PC-3 (cell line): Measurements from ENCODE around the gene DCANP1. TPM values are rescaled to one million over a fixed set of nuclear protein-coding genes. Genes with fewer than 3 reads are reported as not detected.

ENCODE experiments used
- ATAC-seq: fragments of 200-7000 bp; cut with Tn5 transposase; 2 replicates; pipeline ENCODE4 v1.9.1; 2020; ENCODE audit warnings: mild to moderate bottlenecking, moderate library complexity
- BruUV-seq: library from RNA; stranded (reverse); fragments of 400-500 nt; replicated peaks from 2 replicates; lab custom pipeline; 2021; lab: Mats Ljungman, UMichigan
- CTCF ChIA-PET: fragments of 300-600 bp; sonication (Branson Sonifier 250); formaldehyde crosslinking; loops from one replicate; lab custom pipeline; 2022; ENCODE audit warnings: antibody characterized with exemption; lab: Charles Lee
- POLR2A ChIA-PET: fragments of 300-600 bp; sonication (Branson Sonifier 250); formaldehyde crosslinking; loops from one replicate; lab custom pipeline; 2022; ENCODE audit warnings: antibody characterized with exemption; ENCODE audit not compliant: unreplicated experiment; lab: Charles Lee
- DNase-seq: peaks from one replicate; pipeline ENCODE4 v3.0.0-alpha.2; 2015
- H2AFZ ChIP-seq: fragments of 300-600 bp; sonication (generic); 2 replicates; pipeline ENCODE4 v1.6.0; 2016; ENCODE audit warnings: antibody characterized with exemption, low read length
- H3F3A ChIP-seq: fragments of 300-600 bp; sonication (generic); one replicate; pipeline ENCODE4 v1.6.0; 2017; ENCODE audit warnings: antibody characterized with exemption, low read length, control low read depth, mild to moderate bottlenecking; ENCODE audit not compliant: unreplicated experiment
- H3K27ac ChIP-seq: fragments of 300-600 bp; sonication (generic); 2 replicates; pipeline ENCODE4 v1.5.1; 2016; ENCODE audit warnings: mild to moderate bottlenecking, low read length
- H3K27me3 ChIP-seq: fragments of 300-600 bp; sonication (generic); 2 replicates; pipeline ENCODE4 v1.6.1; 2016; ENCODE audit warnings: low read length, mixed read lengths
- H3K36me3 ChIP-seq: fragments of 300-600 bp; sonication (generic); 2 replicates; pipeline ENCODE4 v1.6.1; 2016; ENCODE audit warnings: low read depth, mixed run types, low read length, mixed read lengths
- H3K4me1 ChIP-seq: fragments of 300-600 bp; sonication (generic); 2 replicates; pipeline ENCODE4 v1.5.1; 2016; ENCODE audit warnings: low read length; ENCODE audit not compliant: insufficient read depth
- H3K4me2 ChIP-seq: fragments of 300-600 bp; sonication (generic); 2 replicates; pipeline ENCODE4 v1.6.0; 2016; ENCODE audit warnings: low read length
- H3K4me3 ChIP-seq: fragments of 300-600 bp; sonication (generic); 2 replicates; pipeline ENCODE4 v1.5.1; 2016; ENCODE audit warnings: mild to moderate bottlenecking, low read length, mixed read lengths
- H3K79me2 ChIP-seq: fragments of 300-600 bp; sonication (generic); 2 replicates; pipeline ENCODE4 v1.6.1; 2017; ENCODE audit warnings: low read length, mixed read lengths
- H3K9ac ChIP-seq: fragments of 300-600 bp; sonication (generic); 2 replicates; pipeline ENCODE4 v1.6.0; 2016; ENCODE audit warnings: mild to moderate bottlenecking, low read length
- H3K9me2 ChIP-seq: fragments of 300-600 bp; sonication (generic); replicated peaks from 2 replicates; pipeline ENCODE4 v1.6.1; 2016; ENCODE audit warnings: mixed run types, low read length, mixed read lengths
- H3K9me3 ChIP-seq: fragments of 300-600 bp; sonication (generic); 2 replicates; pipeline ENCODE4 v1.6.1; 2016; ENCODE audit warnings: low read length, mixed read lengths
- H4K20me1 ChIP-seq: fragments of 300-600 bp; sonication (generic); 2 replicates; pipeline ENCODE4 v1.6.1; 2016; ENCODE audit warnings: low read length, mixed read lengths
- EZH2 ChIP-seq: fragments of 300-600 bp; sonication (generic); IDR thresholded peaks from one replicate; pipeline ENCODE4 v1.6.1; 2017; ENCODE audit warnings: antibody characterized with exemption, mild to moderate bottlenecking, low read length; ENCODE audit not compliant: unreplicated experiment
- EZH2phosphoT487 ChIP-seq: fragments of 300-600 bp; sonication (generic); IDR thresholded peaks from 2 replicates; pipeline ENCODE4 v1.6.1; 2018; ENCODE audit warnings: mild to moderate bottlenecking, antibody characterized with exemption, low read length, borderline replicate concordance
- intact Hi-C: fragments of 100-400 bp; cut with micrococcal nuclease; formaldehyde crosslinking; loops from 2 replicates; pipeline ENCODE4 v1.9.0; 2023
- total RNA-seq: library from RNA; depleted of rRNA; stranded (reverse); fragments of >200 nt; gene quantifications from 2 replicates; pipeline ENCODE4 v1.2.3, GENCODE V29; 2014
- TF ChIP-seq, protein P1 (sequence below): fragments of 300-600 bp; sonication (generic); conservative IDR thresholded peaks from 2 replicates; pipeline ENCODE4 v1.5.1; 2017; ENCODE audit warnings: antibody characterized with exemption, low read depth, mild to moderate bottlenecking, low read length

The DCANP1 gene
- total RNA-seq, 1 experiment from 2014 or later = not detected

DNA sequence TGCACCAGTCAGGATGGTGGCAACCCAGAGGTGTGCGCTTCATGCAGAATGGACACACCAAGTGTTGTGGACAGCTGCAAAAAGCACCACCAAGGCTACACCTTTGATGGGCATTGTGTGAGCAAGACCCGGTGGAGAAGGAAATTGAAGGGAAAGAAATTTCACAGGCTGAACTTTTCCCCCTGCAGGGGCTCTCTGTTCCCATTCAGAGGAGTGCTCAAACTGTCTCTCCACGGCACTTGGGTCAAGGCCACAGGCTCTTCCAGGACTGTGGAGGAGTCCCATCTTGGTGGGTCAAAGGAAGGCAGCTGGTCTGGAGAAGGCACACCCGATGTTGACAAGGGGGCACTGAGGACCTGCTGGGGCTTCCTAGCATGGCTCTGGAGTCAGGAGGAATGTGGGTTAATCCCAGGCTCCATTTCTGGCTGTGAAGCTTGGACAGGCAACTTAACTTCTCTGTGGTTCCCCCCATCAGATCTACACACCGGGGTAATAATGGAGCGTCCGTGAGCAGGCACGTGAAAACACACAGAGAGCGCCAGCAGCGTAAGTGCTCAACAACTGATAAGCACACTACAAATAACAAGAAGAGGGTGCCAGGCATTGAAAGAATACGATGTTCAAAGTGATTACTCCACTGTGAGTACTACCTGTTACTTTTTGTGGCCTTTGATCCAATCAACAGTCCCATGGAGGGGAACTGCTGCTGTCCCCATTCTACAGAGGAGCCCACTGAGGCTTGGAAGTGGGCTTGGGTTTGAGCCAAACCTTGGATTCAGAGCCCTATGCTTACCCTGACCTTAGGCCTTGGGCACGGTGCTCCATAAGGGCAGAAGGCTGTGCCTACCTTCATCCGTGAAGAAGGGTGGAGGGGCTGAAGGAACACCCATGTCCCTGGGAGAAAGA lies 39.2 kb upstream of the DCANP1 start:
- no peaks in the 10 kb centered on the region for H3K36me3 ChIP-seq
- no peak overlapping the region for H3K4me3 ChIP-seq
- BruUV-seq = no TSS peak
- no peaks in the 10 kb centered on the region for H3K9me3 ChIP-seq
- H4K20me1 ChIP-seq = no peaks in the 10 kb centered on the region
- no peak for ATAC-seq
- H3K79me2 ChIP-seq = no peaks in the 10 kb centered on the region
- no peak for DNase-seq
- ChIA-PET CTCF (no interaction called here), POLR2A (no interaction called here)
- no peak overlapping the region for H3K4me2 ChIP-seq
- no peak overlapping the region for H3K27ac ChIP-seq
- peaks cover 14% of the 10 kb centered on the region for H3K4me1 ChIP-seq
- H3K9ac ChIP-seq = no peak overlapping the region
- no peaks in the 10 kb centered on the region for H3F3A ChIP-seq
- no peaks in the 10 kb centered on the region for H3K27me3 ChIP-seq
- intact Hi-C loops = no loop called here
- TF ChIP-seq EZH2phosphoT487 = no peak
- TF ChIP-seq, protein P1, sequence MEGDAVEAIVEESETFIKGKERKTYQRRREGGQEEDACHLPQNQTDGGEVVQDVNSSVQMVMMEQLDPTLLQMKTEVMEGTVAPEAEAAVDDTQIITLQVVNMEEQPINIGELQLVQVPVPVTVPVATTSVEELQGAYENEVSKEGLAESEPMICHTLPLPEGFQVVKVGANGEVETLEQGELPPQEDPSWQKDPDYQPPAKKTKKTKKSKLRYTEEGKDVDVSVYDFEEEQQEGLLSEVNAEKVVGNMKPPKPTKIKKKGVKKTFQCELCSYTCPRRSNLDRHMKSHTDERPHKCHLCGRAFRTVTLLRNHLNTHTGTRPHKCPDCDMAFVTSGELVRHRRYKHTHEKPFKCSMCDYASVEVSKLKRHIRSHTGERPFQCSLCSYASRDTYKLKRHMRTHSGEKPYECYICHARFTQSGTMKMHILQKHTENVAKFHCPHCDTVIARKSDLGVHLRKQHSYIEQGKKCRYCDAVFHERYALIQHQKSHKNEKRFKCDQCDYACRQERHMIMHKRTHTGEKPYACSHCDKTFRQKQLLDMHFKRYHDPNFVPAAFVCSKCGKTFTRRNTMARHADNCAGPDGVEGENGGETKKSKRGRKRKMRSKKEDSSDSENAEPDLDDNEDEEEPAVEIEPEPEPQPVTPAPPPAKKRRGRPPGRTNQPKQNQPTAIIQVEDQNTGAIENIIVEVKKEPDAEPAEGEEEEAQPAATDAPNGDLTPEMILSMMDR = no peak
- TF ChIP-seq EZH2 = no peak
- H3K9me2 ChIP-seq = no peaks in the 10 kb centered on the region
- H2AFZ ChIP-seq = no peak overlapping the region

DNA sequence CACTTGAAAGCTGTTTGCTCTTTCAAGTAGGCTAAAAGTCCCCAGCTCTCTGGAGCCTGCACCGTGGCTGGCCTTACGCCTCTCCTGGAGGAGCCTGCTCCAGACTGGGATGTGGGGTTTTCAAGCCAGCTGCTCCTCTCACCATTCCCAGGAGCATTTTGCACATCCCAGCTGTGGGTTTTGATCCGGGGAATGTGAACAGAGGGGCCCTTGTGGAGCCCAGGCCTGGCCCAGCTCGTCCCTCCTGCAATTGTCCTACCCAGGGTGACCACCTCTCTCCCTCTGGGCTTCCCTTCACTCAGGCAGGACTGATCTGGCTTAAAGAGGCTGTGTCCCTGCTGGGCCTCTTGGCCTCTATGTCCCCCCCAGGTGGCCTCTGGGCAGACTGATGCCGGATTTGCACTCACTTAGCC lies 37.5 kb upstream of the DCANP1 start:
- Histone ChIP-seq H3K4me1 (peaks cover 10% of the 10 kb centered on the region; the same call in 1 of the 2 replicates), H3K27me3 (no peaks in the 10 kb centered on the region), H3K36me3 (no peaks in the 10 kb centered on the region), H3K4me2 (no peak overlapping the region), H4K20me1 (no peaks in the 10 kb centered on the region), H3K9ac (no peak overlapping the region), H3K27ac (no peak overlapping the region), H3K9me2 (no peaks in the 10 kb centered on the region), H3K9me3 (no peaks in the 10 kb centered on the region), H2AFZ (no peak overlapping the region), H3K4me3 (no peak overlapping the region), H3F3A (no peaks in the 10 kb centered on the region), H3K79me2 (no peaks in the 10 kb centered on the region)
- CTCF ChIA-PET = no interaction called here
- TF ChIP-seq, protein P1 = no peak
- TF ChIP-seq EZH2phosphoT487 (no peak), EZH2 (no peak)
- ATAC-seq (no peak), DNase-seq (no peak)
- POLR2A ChIA-PET = no interaction called here
- intact Hi-C loops = no loop called here
- BruUV-seq = no TSS peak

GRCh38 chr5:135483254-135483653 lies 36.1 kb upstream of the DCANP1 start:
- intact Hi-C loops = no loop called here
- Histone ChIP-seq H3F3A (no peaks in the 10 kb centered on the region), H4K20me1 (no peaks in the 10 kb centered on the region), H3K9me3 (no peaks in the 10 kb centered on the region), H3K27me3 (no peaks in the 10 kb centered on the region), H3K9ac (no peak overlapping the region), H3K9me2 (no peaks in the 10 kb centered on the region), H3K4me1 (peaks cover 3% of the 10 kb centered on the region; the same call in 1 of the 2 replicates), H2AFZ (no peak overlapping the region), H3K27ac (no peak overlapping the region), H3K4me2 (no peak overlapping the region), H3K4me3 (no peak overlapping the region), H3K36me3 (no peaks in the 10 kb centered on the region), H3K79me2 (no peaks in the 10 kb centered on the region)
- ChIA-PET POLR2A (no interaction called here), CTCF (no interaction called here)
- TF ChIP-seq EZH2 = no peak
- no peak for TF ChIP-seq EZH2phosphoT487
- TF ChIP-seq, protein P1 = no peak
- DNase-seq (no peak), ATAC-seq (no peak)
- no TSS peak for BruUV-seq
